Activated CD4-positive, CD25-positive, alpha-beta regulatory T cell treated with anti-CD3 and anti-CD28 coated beads, Interleukin-2, amount 50 U/mL, for 72 hours (primary cell): ENCODE results near the gene PLOD3.
"Not testable (repeated sequence)": the region's sequence is repeated elsewhere in the genome, so short reads cannot be mapped to it uniquely, and the experiment has no call there.

ENCODE experiments used
- DNase-seq: peaks from one replicate; pipeline ENCODE4 v3.0.0; 2021

PLOD3 gene

GRCh38 chr7:101211501-101211900 is 5.9 kb downstream of the PLOD3 start:
- DNase-seq: no peak

GRCh38 chr7:101210143-101210542 is 7.2 kb downstream of the PLOD3 start:
- no peak for DNase-seq

GRCh38 chr7:101208794-101209193 is 8.6 kb downstream of the PLOD3 start:
- no peak for DNase-seq

- no peak for DNase-seq
These were observed 9.9 kb downstream of the PLOD3 start for GRCh38 chr7:101207459-101207858.

- DNase-seq: no peak
These were observed 10.7 kb downstream of the PLOD3 start for GRCh38 chr7:101206665-101207042.

- no peak for DNase-seq
These were observed 11.3 kb downstream of the PLOD3 start for GRCh38 chr7:101205901-101206664.

GRCh38 chr7:101203740-101204738 is 13.3 kb downstream of the PLOD3 start:
- not testable (repeated sequence) for DNase-seq

GRCh38 chr7:101202603-101202918 is 14.8 kb downstream of the PLOD3 start:
- no peak for DNase-seq

GRCh38 chr7:101201695-101202602 is 15.4 kb downstream of the PLOD3 start:
- DNase-seq: no peak

GRCh38 chr7:101200862-101201599 is 16.4 kb downstream of the PLOD3 start, which contains the start of gene MOGAT3:
Gene MOGAT3 (minus strand): TSS chr7:101201036. CDS start chr7:101200854, 182 bp downstream.
- no peak for DNase-seq

- DNase-seq: no peak
These were observed 16.9 kb downstream of the PLOD3 start for GRCh38 chr7:101200504-101200861.

GRCh38 chr7:101199522-101199921 is 17.9 kb downstream of the PLOD3 start:
- not testable (repeated sequence) for DNase-seq

GRCh38 chr7:101198476-101198875 is 18.9 kb downstream of the PLOD3 start:
- DNase-seq: no peak

GRCh38 chr7:101197991-101198390 is 19.4 kb downstream of the PLOD3 start:
- no peak for DNase-seq

- DNase-seq: no peak
These were observed 21.5 kb downstream of the PLOD3 start for GRCh38 chr7:101195884-101196283.

GRCh38 chr7:101189109-101189508 is 28.3 kb downstream of the PLOD3 start:
- DNase-seq: no peak

- DNase-seq: no peak
These were observed 30.4 kb downstream of the PLOD3 start for GRCh38 chr7:101186844-101187428.

GRCh38 chr7:101186194-101186593 is 31.2 kb downstream of the PLOD3 start:
- DNase-seq: no peak

- DNase-seq: no peak
These were observed 32.0 kb downstream of the PLOD3 start for GRCh38 chr7:101185258-101185839.

GRCh38 chr7:101180130-101180755 is 37.1 kb downstream of the PLOD3 start, which contains the start of gene NAT16:
Gene NAT16 (minus strand): TSS chr7:101180293. CDS start chr7:101174807, 5,486 bp downstream.
- no peak for DNase-seq

- no peak for DNase-seq
These were observed 37.7 kb downstream of the PLOD3 start for GRCh38 chr7:101179713-101180112.
